Measurements from ENCODE around the gene SNTA1.
"Not testable (repeated sequence)": the region's sequence is repeated elsewhere in the genome, so short reads cannot be mapped to it uniquely, and the experiment has no call there.

Gene SNTA1

DNA sequence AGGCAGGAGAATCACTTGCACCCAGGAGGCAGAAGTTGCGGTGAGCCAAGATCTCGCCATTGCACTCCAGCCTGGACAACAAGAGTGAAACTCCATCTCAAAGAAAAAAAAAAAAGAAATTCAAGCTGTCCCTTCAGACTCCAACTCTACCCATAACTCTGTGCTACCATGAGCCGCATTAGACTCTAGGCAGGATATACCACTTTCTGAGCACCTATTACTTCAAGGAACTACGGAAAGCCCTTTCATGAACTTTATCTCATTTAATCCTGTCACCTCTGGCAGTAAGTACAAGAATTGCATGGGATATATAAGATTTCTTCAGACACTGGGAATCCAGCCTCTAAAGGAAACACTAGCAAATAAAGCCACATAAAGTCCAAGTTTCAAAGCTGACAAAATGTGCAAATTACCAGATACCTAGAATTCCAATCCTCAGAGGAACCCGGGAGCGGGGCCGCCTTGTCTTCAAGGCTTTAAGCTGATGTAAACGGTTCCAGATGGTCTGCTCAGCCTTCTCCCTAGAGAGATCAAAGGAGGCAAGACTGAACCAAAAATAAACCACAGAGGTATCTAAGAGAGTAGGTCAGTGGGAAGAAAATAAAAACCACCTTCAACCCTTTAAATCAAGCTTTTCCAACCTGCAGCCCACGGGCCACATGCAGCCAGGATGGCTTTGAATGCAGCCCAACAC lies 51.7 kb downstream of the SNTA1 start:
- no peak for DNase-seq

DNA sequence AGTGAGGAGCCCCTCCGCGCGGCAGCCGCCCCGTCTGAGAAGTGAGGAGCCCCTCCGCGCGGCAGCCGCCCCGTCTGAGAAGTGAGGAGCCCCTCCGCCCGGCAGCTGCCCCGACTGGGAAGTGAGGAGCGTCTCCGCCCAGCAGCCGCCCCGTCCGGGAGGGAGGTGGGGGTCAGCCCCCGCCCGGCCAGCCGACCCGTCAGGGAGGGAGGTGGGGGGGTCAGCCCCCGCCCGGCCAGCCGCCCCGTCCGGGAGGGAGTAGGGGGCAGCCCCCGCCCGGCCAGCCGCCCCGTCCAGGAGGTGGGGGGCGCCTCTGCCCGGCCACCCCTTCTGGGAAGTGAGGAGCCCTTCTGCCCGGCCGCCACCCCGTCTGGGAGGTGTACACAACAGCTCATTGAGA lies 54.2 kb downstream of the SNTA1 start:
- not testable (repeated sequence) for DNase-seq

DNA sequence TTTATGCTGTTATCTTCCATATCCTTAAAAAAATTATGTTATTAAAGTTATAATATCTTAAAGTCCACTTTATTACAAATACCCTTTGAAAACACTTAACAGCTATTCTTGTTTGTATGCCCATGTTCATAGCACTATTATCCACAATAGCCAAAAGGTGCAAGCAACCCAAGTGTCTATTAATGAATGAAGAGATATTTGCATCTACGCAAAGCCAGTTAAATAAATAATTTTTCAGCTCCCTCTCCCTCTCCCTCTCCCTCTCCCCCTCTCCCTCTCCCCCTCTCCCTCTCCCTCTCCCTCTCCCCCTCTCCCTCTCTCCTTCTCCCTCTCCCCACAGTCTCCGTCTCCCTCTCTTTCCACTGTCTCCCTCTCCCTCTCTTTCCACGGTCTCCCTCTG lies 55.3 kb downstream of the SNTA1 start:
- no peak for DNase-seq

DNA sequence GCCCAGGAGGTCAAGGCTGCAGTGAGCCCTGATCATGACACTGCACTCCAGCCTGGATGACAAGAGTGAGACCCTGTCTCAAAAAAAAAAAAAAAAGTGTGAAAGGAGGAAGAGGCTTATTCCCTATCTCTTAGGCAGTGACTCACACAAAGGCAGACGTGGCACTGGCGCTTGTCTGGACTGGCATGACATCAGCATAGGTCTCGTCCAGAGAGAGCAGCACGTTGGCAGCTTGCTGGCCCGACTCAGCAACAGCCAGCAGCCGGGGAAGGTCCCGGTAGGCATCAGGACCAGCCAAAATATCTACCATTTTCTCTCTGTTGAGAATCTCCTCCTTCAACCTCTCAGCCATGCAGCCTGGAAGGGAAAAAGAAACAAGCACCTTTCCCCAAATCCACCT lies 56.4 kb downstream of the SNTA1 start:
- no peak for DNase-seq

- no peak for DNase-seq
These were observed 56.9 kb downstream of the SNTA1 start for GRCh38 chr20:33386673-33387072.

DNA sequence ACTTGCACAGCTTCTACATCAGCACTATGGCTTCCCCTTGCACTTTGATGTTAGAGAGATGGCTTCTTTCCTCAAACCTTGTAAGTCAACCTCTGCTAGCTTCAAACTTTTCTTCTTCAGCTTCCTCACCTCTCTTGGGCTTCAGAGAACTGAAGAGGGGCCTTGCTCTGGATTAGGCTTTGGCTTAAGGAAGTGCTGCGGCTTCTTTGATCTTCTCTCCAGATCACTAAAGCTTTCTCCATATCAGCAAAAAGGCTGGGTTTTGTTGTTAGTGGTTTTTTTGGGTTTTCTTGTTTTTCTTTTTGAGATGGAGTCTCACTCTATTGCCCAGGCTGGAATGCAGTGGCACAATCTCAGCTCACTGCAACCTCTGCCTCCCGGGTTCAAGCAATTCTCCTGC lies 66.2 kb downstream of the SNTA1 start:
- DNase-seq = no peak

DNA sequence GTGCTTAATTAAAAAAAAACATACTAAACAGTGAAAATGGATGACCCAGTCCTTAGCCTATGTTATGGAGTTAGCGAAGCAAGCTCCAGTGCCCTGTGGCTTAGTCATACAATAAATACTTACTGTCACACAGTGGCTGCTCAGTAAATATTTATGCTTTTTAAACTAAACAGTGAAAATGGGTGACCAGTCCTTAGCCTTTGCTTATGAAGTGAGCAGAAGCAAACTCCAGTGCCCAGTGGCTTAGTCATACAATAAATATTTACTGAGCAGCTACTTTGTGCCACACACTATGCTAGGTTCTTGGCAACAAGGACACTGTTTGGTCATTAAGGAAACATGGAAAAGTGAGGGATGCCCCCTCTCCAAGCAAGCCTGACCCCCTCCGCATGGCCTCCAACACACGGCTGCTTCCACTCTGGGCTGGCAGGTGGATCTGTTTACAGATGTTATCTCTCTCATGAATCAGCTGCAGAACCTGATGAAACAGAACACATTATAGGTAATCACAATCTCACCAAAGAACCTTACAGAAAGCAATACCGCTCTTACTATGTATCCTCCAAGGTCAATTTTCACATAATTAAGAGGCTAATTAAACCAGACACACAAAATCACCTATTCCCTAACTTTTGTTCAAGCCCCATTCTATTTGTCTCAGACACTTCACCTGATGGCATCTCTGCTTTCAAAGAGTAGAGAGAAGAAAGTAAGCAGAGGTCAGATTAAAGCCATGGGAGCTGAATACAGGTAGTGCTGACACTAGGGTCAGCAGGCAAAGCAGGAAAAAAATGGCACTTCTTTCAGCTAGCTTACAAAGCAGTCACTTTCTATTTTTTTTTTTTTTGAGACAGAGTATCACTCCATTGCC lies 69.6 kb downstream of the SNTA1 start:
- DNase-seq = no peak

DNA sequence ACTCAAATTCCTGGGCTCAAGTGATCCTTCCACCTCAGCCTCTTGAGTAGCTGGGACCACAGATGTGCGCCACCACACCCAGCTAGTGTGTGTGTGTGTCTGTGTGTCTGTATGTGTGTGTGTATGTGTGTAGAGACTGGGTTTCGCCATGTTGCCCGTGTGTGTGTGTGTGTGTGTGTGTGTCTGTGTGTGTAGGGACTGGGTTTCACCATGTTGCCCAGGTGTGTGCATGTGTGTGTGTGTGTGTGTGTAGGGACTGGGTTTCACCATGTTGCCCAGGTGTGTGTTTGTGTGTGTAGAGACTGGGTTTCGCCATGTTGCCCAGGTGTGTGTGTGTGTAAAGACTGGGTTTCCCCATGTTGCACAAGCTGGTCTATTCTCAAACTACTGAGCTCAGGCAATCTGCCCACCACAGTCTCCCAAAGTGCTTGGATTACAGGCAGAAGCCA lies 70.5 kb downstream of the SNTA1 start:
- no peak for DNase-seq

GRCh38 chr20:33370291-33370690 lies 73.3 kb downstream of the SNTA1 start:
- DNase-seq = no peak

DNA sequence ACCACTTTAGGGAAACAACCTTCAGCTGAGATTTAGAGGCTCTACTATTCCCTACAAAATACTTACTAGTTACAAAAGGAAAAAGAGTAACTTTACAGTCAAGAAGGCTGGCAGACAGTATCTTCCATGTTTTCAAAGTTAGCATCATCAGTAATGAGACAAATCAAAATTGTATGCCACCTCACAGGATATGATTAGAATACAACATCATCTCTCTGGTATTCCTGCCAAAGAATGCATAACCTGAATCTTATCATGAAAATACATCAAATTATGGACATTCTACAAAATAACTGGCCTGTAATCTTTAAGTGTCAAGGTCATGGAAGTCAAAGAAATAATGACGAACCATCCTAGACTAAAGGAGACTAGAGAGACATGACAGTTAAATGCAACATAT lies 80.7 kb downstream of the SNTA1 start:
- DNase-seq = no peak

DNA sequence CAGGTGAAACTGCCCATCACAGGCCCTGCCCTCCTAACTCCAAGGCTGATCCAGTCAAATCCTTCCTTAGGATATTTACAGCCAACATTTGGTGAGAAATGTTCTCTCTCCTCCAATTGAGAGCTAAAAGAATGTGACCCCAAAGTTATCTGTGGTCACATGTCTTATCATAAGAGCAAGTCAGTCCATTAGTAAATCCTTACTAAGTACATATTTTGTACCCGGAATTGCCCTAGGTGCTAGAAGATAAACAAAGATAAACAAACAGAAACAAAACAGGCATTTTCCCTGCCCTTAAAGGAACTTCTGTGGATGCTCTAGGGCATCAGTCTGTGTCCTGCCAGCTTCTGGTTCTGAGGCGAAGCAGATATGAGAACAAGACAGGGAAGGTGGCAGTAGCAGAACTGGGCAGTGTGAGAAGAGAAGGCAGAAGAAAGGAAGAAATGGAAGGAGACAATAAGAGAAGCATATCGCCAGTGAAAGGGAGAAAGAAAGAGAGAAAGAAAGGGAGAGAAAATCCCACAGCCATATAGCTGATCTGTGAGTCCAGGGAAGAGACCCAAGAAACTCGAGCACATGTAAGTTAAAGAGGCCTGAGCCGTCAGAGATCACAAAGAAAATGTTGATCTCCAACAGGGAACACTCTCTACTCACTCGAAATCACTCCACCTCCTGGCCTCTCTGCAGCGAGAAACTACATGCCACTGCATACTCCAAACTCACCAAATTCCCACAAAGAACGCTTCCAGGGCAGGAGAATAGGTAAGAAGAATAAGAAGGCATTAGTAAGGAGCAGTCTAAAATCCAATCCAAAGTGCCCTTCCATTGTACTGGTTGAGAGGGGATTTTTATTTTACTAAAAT lies 83.9 kb downstream of the SNTA1 start:
- DNase-seq = no peak

Data from hematopoietic multipotent progenitor cell treated with erythropoietin and hydrocortisone succinate and interleukin-3 and kit ligand, for 6 days (in vitro differentiated cells).